NB4 (cell line): ENCODE results near the gene MCIDAS.

ENCODE experiments used
- DNase-seq: peaks from one replicate; pipeline ENCODE4 v3.0.0; 2010; ENCODE audit warnings: low read depth
- H3K4me3 ChIP-seq: one replicate; pipeline ENCODE4 v1.5.1; 2011; ENCODE audit warnings: mild to moderate bottlenecking, low read depth, low read length, moderate library complexity
- CTCF ChIP-seq: IDR thresholded peaks from one replicate; pipeline ENCODE4 v1.5.1; 2012; ENCODE audit warnings: low read depth, low read length
- MYC ChIP-seq: IDR thresholded peaks from 2 replicates; pipeline ENCODE4 v1.6.1; 2011; ENCODE audit warnings: low read depth, low read length
- POLR2A ChIP-seq: IDR thresholded peaks from 2 replicates; pipeline ENCODE4 v1.6.1; 2011; ENCODE audit warnings: mild to moderate bottlenecking; ENCODE audit not compliant: insufficient read length; ENCODE audit errors: extremely low read depth
- TF ChIP-seq, protein P1 (sequence below): IDR thresholded peaks from 2 replicates; pipeline ENCODE4 v1.6.1; 2011; ENCODE audit warnings: low read depth, low read length

The MCIDAS gene

DNA sequence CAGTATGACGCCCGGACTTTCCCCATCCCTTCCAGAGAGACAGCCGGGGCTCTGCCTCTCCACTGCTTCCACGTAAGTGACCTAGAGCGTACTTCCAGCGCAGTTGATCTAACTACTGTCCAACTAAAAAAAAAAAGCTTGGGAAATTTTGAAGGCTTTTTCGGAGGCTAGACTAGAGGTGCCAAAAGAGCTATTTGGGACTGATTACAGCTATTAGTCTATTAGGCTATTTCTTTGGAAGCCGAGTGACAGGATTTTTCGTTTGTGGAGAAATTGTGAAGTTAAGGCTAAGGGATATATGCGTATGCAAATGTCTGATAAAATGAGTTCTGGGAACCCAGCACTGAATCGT, 4.8 kb upstream of the MCIDAS start:
- TF ChIP-seq CTCF (no peak), POLR2A (no peak), MYC (no peak)
- TF ChIP-seq, protein P1, sequence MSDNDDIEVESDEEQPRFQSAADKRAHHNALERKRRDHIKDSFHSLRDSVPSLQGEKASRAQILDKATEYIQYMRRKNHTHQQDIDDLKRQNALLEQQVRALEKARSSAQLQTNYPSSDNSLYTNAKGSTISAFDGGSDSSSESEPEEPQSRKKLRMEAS: no peak
- H3K4me3 ChIP-seq: no peak overlapping the region
- DNase-seq: no peak

- peak; percentile 65 for DNase-seq
- TF ChIP-seq CTCF (no peak), MYC (peak; percentile 44)
- peak overlapping the region; percentile 48 for H3K4me3 ChIP-seq
Observed at GRCh38 chr5:55231029-55231918, 4.2 kb upstream of the MCIDAS start.

DNA sequence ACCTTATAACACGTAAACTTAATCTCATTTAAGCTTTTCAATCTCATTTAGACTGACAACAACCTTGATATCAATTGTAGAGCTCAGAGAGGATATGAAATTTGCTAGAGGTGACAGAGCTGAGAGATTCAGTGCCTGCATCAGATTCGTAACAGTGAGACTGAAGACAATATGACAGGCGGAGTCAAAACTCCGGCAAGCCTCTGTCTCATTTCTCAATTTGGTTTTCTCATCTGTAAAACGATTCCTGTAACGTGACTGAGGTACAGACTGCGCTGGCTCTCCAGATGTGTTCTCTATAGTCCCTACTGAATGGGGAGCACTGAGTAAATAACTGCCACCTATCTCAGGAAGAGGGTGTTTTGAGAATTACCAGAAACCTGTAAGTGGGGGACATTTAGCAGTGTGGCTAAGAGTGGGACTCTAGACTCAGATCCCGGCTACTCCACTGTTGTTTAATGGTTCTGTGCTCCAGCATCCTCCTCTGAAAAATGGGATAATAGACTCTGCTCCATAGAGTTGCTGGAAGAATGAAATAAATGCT, 3.0 kb upstream of the MCIDAS start:
- H3K4me3 ChIP-seq: no peak overlapping the region
- no peak for DNase-seq

DNA sequence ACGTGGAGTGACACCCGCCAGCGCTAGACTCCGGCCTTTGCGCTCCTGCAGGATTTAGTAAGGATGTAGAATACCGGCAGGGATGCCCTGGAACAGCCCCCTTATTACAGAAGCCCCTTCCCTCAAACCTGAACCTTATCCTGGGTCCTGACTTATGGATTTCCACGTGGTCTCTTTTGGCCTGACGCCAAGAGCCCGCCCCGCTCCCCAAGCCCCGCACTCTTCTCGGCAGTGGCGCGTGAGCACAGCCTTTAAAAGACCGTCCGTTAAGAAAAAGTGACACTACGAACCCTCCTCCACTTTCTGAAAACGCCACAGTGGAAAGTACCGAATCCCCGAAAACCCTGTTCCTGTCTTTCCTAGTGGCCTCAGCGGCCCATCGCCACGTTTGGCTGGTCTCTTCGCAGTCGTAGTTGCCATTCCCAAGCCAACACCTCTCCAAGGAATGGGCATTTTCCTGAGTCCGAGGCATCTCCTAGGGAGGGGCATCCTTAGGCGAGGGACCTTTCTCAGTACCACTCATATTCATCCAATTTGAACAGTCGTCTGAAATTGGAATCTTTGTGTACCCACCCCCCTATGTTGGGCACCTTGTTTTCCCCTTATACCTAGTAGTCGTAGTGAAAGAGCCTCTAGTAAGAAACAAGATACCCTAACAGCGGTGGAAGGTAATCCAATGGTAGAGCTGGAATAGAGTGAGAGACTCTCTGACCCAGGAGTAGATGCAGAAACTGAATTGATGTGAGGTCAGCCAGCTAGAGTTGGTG, 732 bp upstream of the MCIDAS start:
- peak overlapping the region; percentile 32 for H3K4me3 ChIP-seq
- DNase-seq: no peak
- TF ChIP-seq MYC (no peak), POLR2A (no peak), CTCF (no peak)
- TF ChIP-seq, protein P1: no peak

More for the DNA sequence above, 3.0 kb upstream of the MCIDAS start:
- TF ChIP-seq MYC (no peak), CTCF (no peak), POLR2A (no peak)
- TF ChIP-seq, protein P1: no peak

- TF ChIP-seq CTCF: peak; percentile 87
- TF ChIP-seq, protein P1: peak; percentile 88
- peak; percentile 94 for TF ChIP-seq MYC
- TF ChIP-seq POLR2A: peak; percentile 44
- H3K4me3 ChIP-seq: peak overlapping the region; percentile 25
- DNase-seq: peak; percentile 89
Observed at GRCh38 chr5:55226027-55226933, 835 bp downstream of the MCIDAS start.
